GM18873 (cell line): ENCODE measurements around the gene ATP8B4.
"Not testable (repeated sequence)": the region's sequence is repeated elsewhere in the genome, so short reads cannot be mapped to it uniquely, and the experiment has no call there.

Source experiments
- ATAC-seq: cut with Tn5 transposase; IDR thresholded peaks from one replicate; pipeline ENCODE4 v1.9.1; 2021; ENCODE audit warnings: mild to moderate bottlenecking, moderate library complexity, moderate number of reproducible peaks; ENCODE audit not compliant: unreplicated experiment, low FRiP score

The ATP8B4 gene

DNA sequence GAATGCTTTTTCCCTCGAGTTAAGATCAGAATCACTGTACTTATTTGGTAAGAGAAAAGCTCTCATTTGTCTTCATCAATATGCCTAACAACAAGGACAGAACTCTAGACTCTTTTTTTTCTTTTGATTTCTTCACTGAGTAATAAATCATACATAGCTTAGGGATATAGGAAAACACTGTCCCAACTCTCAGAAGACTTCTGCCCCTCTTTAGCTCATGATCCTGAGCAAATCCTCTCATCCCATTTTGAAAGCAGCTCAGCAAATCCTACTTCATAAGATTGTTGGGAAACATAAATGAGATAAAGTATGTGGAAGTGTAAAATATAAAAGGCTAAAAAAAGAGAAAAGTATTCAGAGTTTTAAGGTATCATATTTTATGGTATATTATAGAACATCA lies 141.7 kb downstream of the ATP8B4 start:
- ATAC-seq: no peak

DNA sequence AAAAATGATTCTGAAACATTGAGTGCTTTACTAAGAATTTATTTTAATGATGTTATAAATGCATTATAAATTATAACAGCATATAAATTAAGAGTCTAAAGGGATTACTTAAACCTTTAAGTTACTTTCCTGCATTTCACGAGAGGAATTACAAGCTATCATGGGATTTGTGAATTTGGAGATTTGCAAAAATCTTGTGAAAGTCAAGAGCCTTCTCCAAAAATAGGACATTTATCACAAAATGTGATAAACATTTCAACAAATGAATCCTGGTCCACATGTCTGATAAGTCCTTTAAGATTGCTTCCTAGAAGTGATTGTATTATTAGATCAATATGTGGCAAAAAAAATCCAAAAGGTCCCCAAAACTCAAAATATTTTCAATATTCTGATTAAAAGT lies 154.5 kb downstream of the ATP8B4 start:
- no peak for ATAC-seq

DNA sequence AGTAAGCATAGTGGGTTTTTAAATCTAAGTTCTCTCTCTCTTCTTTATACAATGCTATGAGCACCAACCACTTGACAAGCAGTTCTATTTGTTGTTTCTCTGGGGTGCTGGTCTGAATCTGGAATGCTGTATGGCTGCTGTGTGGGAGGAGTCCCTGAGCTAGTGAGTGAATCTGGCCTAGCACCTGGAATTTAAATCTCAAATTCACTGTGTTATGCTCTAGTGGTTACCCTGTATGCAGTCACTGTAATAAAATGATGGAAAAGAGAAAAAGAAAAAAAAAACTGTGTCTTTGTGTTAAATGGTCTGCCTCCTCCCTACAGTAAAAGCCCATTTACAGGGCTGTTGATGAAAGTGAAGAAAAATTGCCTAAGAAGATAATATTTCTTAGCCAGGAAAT lies 155.0 kb downstream of the ATP8B4 start:
- no peak for ATAC-seq

DNA sequence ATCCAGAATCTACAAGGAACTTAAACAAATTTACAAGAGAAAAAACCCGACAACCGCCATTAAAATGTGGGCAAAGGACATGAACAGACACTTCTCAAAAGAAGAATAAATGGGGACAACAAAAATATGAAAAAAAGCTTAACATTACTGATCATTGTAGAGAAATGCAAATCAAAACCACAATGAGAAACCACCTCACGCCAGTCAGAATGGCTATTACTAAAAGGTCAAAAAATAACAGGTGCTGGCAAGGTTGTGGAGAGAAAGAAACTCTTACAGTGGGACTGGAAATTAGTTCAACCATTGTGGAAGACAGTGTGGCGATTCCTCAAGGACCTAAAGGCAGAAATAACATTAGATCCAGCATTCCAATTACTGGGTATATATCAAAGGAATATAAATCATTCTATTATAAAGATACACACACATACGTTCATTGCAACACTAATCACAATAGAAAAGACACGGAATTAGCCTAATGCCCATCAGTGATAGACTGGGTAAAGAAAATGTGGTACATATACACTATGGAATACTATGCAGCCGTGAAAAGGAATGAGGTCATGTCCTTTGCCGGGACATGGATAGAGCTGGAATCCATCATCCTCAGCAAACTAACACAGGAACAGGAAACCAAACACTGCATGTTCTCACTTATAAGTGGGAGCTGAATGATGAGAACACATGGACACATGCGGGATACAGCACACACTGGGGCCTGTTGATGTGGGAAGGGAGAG lies 155.8 kb downstream of the ATP8B4 start:
- ATAC-seq: not testable (repeated sequence)

DNA sequence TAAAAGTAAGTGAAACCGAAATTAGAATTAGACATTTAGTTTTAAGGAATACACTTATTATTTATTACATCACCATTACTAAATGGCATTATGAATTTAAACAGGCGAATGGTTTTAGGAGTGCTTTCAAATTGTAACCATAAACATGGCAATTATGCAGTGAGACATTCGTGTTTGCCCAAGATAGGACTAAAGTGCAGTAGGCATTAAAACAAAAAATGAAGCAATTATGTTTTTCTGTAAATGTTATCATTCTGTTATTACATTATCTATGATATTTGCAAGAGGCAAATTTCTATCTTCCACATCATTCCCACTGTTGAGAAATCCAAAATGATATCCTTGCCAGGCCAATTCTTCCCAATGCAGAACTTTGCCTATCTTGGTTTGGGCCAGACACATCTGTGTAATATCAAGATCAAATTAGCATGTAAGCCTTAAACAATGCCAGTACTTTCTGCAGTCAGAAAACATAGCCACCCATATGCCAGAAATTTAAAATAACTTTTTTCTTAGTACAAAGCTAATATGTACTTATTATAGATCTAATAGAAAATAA lies 156.9 kb downstream of the ATP8B4 start:
- ATAC-seq: no peak

DNA sequence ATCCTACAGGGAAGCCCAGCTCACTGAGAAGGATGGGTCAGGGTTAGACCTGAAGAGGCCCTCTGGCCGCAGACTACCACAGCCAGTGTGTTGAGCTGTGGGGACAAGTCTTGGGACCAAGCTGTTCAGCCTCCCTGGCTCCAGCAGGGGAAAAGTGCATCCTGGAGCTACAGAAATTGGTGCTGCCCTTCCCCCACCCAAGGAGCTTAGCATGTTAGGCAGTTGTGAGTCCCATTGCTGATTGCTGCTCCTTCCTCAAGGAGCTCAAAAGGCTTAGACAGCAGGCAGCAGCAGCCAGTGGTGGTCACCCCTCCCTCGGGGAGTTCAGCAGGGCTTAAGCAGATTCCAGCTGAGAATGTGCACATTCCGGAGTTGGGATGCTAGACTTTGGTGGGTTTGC lies 165.6 kb downstream of the ATP8B4 start:
- no peak for ATAC-seq

DNA sequence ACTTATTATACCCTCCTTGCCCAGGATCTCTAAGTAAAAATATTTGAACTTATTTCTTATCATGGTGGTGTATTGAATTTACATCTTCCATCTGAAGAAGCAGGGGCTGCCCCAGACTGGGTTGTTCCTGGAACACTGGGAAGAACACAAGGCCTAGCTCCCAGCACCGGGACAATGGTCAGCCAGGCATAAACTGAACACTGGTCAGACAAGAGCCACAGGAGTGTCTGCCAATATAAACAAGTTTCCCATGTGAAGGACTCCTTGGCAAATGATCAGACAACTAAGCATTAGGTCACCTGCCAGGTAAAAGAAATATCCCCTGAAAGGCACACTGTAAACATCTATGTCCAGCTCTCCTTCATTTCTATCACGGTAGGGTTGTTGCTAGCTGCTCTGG lies 172.4 kb downstream of the ATP8B4 start:
- no peak for ATAC-seq

DNA sequence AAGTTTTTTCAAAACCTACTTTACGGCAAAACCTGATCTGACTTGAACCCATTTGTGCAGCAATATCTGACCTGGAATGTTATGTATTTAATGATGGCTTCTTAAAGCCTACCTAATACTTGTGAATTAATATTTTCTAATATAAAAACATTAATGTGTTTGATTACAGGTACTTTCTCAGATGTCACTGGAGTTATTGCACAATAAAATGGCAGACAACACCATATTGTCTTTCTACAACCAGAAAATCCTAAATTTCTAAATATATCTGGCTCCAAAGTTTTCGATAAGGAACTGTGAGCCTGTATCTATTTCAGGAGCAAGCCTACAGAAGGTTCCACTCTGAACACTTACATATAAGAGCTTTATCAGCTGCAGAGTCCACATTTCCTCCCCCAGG lies 184.5 kb downstream of the ATP8B4 start:
- no peak for ATAC-seq

DNA sequence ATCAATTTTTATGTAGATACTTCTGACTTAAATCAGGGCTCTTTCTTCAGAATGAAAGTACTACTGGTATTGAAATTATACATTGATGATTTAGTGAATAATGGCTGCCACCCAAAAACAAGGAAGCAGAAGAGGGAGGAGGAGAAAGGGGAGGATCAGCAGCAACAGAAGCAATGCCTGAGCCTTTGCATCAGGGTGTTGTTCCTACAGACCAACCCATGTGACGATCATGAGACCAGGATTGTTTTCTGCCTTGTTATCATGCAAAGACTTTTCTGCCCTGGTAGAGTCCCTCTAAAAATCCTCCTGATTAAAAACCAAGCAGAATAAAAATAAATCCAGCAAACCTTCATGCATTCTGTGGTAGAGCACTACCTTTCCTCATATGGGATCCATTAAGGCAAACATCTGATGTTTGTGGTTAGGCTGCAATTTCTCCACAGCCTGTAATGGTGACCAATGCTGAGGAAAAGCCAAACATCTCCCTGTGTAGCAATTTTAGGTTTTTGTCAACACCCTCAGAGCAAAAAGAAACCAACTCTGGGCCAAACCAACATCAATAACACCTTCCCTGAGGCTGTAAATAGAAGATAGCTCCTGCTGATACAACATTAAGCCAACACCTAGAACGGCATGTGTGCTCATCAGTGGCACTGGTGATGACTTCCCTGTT lies 191.7 kb downstream of the ATP8B4 start:
- ATAC-seq: no peak

DNA sequence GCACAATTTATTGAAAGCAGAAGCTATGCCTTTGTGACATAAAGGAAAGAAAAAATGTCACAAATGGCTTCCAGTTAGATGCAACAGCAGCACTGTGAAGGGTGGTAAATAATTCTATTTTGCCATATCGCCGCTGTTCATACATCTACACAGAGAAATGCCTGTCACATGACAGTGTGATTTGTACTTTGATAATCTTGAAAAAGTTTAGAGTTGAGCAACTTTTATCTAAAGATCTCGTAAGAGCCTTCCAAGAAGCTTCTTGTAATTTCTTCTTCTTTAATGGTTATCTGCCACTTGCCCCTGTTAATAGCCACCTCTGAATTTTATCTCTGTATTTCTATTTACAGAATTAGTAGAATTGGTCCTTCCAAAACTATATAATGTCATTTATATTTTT lies 192.3 kb downstream of the ATP8B4 start:
- ATAC-seq: no peak

DNA sequence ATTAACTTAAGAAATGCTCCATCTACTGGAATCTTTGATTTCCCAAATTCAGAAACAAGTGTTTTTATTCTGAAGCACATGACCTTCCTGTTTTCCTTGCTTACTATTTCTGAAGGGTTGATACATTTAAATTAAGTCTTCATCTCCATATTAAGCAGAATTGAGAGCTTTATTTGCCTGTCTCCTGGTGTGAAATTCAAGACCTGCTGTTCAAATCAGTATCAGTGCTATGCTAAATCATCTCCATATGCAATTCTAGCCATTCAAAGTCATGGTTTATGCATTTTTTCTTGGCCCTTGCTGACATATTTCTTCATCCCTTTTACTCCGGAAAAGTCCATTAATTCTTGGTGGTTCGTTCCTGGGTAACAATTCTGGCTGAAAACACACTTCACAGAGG lies 195.4 kb downstream of the ATP8B4 start:
- no peak for ATAC-seq

DNA sequence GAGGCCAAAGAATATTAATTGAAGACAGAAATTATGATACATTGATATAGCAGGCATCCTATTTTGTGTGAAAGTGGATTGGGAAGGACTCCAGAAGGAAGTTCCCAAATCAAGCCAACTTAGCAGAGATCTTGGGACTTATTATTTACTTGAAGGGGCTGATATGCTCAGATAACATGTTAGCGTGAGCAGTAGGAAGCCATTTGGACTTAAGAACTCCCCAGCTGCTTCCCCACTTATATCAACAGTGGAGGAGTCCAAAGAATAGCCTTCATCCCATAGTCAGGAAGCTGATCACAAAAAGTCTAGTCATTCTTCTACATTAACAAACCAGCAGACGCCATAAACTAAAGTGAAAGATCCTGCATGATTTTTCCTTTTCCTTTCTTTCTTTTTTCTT lies 200.0 kb downstream of the ATP8B4 start:
- ATAC-seq: no peak

DNA sequence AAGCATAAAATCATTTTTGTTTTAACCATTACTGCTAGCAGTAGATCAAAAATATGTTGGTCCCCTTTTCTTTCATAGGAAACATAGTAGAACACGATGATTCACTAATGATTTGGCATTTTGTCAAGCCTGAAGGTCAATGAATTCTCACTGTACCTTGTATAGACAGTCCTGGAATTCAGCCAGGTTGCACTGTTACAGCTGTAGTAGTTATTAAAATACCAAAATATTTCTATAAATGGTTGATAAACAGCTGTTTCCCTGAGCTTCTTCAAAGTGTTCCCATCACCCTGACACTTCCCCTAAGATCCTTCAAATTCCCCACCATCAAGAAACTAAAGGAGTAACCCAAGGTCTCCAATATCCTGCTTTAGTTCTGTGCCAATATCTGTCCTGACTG lies 200.9 kb downstream of the ATP8B4 start:
- no peak for ATAC-seq

DNA sequence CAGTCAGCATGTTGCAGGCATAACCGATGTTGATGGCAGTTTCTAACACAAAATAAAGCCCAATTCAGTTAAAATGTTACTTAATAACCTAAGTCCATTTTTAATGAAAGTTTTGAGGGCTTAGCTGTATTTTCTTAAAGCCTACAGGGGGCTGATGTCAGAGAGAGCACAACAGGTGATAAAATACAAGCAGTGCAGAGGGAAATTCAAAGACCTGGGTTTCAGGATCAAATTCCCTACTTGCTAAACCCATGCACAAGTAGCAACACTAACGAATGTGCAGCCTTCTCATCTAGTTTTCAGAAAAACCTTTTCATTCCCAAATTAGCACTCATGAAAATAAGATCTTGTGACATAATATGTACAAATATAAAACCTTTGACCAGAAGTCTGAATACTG lies 202.0 kb downstream of the ATP8B4 start:
- ATAC-seq: no peak

DNA sequence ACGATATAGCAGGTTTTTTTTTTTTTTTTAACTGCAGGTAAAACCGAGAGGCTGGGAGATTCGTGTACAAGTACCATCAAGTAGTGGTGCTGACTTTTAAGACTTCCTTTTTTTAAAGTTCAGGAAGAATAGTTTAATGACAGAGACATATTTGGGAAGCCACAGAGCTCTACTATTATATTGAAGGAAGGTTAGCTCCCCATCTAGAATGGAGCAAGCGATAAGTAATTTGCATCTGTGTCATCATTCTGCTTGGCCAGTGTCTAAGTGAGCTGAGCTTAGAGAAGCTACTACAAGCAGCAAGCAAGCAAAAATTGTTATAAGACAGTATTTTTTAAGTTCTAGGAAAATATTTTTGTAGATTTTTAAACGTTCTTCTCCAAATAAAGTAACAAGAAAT lies 203.2 kb downstream of the ATP8B4 start:
- ATAC-seq: no peak

DNA sequence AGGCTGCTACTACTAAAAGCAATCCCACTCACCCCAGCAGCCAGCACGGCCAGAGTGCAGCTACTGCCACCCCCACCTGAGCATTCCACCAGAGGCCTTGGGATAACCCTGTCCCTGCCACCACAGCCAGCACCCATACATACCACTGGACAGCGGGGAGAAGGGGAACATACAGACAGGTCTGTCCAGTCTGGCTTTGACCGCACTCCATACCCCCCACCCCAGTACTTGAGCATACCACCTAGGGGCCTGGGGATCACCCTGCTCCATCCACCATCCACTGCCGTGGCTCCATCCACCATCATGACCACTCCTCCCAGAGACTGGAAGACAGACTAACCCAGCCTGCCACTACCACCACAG lies 210.1 kb downstream of the ATP8B4 start:
- ATAC-seq: no peak

DNA sequence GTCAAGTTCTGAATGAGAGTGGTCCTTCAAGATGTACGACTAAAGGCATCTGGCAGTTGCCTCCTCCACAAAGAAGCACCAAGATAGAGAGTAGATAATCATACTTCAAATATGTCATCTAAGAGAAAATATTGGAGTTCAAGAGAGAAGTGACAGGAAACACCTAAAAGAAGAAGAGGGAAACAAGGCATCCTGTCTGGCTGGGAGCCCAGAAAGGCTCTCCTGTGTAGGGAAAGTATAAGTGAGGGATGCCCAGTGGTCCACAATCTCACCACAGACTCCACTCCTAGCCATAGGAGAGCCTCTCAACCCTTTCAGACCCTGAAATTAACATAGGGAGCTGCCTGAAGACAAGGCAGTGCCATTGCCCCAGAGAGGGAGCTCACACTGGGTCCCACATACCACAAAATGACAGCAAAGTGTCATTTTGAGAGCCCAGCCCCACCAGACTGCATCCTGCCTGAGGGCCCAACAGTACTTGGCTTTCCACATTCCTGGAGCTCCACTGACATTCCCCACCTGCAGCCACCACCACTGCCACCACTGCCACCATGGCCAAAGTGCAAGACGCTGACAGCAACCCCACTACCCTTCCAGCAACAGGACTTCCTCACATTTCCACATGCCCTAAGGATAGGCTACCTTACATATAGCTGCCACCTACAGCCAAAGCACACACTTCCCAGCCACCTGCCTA lies 210.6 kb downstream of the ATP8B4 start:
- ATAC-seq: no peak

DNA sequence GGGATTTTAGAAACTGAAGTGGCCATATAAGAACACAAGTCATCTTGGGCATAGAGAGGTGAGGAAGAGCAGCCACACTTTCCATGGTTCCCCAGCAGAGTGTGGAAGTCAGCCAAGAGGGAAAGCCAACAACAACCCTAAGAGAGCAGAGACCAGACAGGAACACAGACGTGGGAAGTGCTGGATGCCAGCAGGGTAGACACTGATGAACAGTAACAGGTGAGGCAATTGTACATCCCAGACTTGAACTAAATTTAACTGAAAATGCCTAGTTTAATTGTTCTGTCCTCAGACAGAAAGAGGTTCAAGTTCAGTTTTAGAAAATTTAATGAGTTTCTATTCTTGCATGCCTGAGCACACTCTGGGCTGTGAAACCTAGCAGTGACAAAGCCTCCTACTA lies 212.1 kb downstream of the ATP8B4 start:
- ATAC-seq: no peak

DNA sequence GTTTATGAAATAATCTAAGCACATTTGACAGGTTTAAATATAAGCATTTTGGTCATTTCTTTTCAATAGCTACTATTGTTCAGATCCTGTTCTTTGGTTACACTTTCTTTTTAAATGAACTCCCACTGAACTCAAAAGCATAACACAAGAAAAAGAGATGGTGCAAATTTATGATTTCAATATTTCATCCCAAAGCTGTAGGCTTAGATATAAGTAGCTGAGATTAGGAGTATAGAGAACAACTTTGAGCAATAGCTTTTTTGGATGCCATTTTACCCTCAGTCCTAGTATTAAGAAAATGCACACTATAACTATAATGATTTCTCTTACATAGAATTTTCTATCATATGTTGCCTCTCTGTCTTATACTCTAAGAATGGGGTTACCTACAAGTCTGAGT lies 213.8 kb downstream of the ATP8B4 start:
- ATAC-seq: no peak

DNA sequence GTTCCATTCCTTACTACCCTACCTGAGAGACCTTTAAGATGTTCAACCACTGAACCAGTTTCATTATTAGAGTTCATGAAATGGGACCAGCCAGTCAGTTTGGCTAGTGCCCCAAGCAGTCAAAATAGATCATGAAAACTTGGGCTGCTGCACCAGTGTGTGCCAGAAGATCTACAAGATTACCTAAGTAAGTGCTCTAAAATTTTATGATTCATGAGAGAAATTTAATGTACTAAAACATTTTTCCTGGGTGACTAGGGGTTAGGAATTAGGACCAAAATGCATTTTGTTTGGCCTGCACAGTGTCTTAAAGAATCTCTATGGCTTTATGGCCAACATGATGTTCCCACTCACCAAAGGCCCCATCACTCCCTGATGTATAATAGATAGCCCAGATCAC lies 214.7 kb downstream of the ATP8B4 start:
- no peak for ATAC-seq

DNA sequence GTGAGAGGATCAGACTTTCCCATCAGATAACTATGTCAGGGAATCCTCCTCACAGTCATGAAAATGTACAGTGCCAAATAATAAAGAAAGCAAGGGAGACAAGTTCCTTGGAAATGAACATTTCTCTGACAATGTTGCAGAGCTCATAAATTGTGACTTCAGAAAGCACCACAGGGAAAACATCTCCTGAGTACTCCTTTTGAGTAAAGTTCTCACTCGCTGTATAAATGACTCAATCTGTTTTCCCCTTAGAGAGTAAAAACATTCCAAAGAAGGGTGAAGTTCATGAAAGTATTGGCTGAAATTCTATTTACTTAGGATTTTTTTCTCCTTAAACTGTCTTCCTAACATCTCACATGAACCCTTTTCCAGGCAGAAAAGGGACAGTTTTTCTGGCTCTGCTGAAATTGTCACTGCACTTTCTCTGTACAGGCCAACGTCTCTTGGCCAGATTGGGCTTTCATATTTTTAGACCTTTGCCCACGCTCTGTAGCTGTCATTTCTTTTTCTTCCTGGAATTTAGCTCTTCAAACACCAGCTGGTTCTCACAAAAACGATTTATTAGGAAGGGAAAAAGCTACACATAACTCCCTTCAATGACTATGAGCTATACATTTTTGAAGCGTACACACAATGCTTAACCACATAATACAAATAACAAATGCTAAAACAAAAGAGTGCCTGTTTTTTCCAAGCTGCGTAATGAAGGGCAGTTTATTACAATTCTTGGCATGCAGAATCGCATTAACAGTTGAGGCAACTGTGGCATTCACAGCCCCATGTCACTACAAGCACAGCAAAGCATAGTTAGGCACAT lies 216.1 kb downstream of the ATP8B4 start:
- no peak for ATAC-seq
